ENCODE measurements around the gene PPP2R1A.

DNA sequence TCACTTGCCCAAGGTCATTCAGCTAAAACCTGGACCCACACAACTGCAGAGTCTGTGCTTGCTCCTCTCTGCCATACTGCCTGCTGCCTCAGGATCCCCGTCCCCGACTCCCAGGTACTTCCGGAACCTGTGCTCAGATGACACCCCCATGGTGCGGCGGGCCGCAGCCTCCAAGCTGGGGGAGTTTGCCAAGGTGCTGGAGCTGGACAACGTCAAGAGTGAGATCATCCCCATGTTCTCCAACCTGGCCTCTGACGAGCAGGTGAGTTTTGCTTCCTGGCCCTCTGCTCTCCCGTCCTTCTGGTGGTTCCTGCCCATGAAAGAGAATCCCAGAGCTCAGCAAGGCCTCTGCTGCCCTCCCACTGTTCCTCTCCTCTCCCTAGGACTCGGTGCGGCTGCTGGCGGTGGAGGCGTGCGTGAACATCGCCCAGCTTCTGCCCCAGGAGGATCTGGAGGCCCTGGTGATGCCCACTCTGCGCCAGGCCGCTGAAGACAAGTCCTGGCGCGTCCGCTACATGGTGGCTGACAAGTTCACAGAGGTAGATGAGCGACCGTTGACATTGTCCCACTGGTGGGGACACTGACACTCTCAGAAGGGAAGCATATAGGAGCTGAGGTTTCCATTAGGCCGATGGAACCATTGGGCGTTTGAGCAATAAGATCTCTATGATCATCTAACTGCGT, 22.9 kb downstream of the PPP2R1A start:
- TF ChIP-seq GATA2 (IDR thresholded peaks at IDR 0.05; ENCODE audit: low read depth, low read length) (no peak), GATA3 (IDR thresholded peaks at IDR 0.05; ENCODE audit: low read depth, low read length) (no peak)
